Fibroblast of pulmonary artery (primary cell): ENCODE results near the gene MLST8.

ENCODE experiments used
- DNase-seq: peaks from one replicate; pipeline ENCODE4 v3.0.0-alpha.2; 2010; ENCODE audit warnings: low read depth
- H3K4me3 ChIP-seq: replicated peaks from 2 replicates; pipeline ENCODE4 v1.5.1; 2011; ENCODE audit warnings: low read depth, mild to moderate bottlenecking, control low read depth, low read length, moderate library complexity
- CTCF ChIP-seq: IDR thresholded peaks from 2 replicates; pipeline ENCODE4 v1.5.1; 2011; ENCODE audit warnings: mild to moderate bottlenecking, control low read depth, low read length, inconsistent platforms; ENCODE audit errors: missing control alignments

MLST8 gene

GRCh38 chr16:2189252-2189893 is 15.9 kb upstream of the MLST8 start:
- no peak overlapping the region for H3K4me3 ChIP-seq
- no peak for TF ChIP-seq CTCF
- DNase-seq: no peak

DNA sequence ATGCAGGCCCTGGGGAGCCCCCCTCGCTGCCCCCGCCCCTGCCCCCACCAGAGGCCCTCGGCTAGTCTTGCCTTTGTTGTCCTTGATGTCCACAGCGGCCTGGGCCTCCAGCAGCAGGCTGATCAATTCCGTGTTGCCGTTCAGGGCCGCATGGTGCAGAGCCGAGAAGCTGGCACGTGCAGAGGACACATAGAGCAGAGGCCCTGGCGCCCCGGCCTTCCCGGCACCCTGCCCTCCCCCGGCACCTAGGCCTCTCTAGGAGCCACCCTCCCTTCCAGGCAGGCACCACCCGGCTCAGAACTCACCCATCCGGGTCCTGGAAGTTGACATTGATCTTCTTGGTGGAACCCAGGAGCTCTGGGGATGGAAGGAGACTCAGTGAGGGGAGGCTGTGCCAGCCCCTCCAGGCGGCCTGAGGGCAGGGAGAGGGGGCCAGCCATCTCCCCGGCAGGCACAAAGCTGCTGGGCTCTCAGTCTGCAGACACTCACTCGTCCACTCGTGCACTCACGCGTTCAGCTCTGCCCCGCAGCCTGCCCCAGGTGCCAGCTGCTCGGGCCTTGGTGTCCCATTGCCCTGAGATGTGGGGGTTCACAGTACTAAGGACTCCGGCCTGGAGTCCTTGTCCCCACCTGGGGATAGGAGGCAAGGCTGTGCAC is 15.1 kb upstream of the MLST8 start:
- H3K4me3 ChIP-seq: no peak overlapping the region
- no peak for DNase-seq
- TF ChIP-seq CTCF: no peak

DNA sequence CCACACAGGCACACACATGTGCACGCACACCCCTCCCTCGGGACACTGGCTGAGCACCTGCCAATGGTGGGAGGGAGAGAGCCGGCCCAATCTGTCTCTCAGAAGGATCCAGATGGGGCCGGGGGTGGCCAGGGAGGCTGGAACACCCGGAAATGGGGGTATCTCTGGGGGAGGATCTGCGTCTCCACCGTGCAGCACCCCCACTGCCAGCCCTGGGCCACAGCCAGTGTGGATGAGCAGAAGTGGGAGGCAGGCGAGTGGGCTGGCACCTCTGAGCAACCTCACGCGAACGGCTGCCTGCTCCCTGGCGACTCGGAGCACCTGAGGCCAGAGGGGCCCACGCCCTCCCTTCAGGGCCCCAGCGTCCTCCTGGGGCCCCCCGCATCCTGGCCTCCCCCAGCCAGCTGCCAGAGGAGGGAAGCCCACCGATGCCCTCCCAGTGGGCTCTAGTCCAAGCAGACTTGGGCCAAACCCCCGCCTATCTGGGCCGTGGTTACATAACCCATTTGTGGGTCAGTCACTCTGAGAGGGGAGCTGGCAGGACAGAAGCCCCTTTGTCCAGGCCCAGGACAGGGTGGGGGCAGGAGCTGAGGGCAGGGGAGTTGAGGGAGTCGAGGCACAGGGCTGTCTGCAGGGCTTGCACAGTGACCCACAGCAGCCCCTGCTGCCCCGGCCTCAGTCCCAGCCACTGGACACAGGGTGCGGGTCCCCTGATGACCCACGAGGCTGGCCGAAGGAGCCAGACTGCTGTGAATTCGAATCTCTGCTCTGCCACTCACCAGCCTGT is 14.4 kb upstream of the MLST8 start:
- TF ChIP-seq CTCF: no peak
- H3K4me3 ChIP-seq: no peak overlapping the region
- no peak for DNase-seq

GRCh38 chr16:2191446-2191706 is 13.9 kb upstream of the MLST8 start:
- H3K4me3 ChIP-seq: no peak overlapping the region
- TF ChIP-seq CTCF: no peak
- no peak for DNase-seq

DNA sequence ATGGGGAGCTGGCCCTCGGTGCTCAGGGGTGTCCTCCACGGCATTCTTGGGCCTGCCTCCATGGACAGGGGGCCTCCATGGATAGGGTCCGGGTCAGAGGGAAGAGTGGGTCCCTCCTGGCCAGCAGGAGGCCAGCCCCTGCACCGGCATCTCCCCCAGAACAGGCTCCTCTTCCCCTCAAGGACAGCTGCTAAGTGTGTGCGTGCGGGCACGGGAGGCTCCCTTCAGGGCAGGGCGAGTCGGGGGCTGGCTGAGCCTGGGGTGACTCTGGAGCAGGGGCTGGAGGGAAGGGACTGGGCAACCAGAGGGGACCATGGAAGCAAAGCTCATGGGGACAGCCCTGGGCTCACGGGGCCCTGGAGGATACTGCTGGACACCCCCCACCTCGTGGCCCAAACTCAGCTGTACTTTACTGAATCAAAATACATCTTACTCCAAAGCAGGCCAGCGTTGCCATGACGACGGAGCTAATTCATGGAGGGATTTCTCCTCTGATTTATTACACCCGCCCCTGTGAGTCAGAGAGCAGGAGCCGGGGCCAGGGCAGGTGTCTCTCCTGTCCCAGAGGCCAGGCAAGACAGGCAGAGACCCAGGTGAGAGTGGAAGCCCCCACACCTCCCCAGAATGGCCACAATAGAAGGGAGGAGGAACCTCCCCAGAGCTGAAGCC is 11.0 kb upstream of the MLST8 start:
- no peak for TF ChIP-seq CTCF
- peak; percentile 30 for DNase-seq
- no peak overlapping the region for H3K4me3 ChIP-seq

- H3K4me3 ChIP-seq: no peak overlapping the region
- DNase-seq: peak; percentile 51
- peak; percentile 34 for TF ChIP-seq CTCF
Observed at GRCh38 chr16:2194852-2195321, 10.4 kb upstream of the MLST8 start.
